ENCODE measurements around the gene ATG14. TPM values are rescaled to one million over a fixed set of nuclear protein-coding genes. Genes with fewer than 3 reads are reported as not detected.

The ATG14 gene
- total and polyA plus RNA-seq, 2 experiments from 2014 or later, result 7.3 to 15.2 TPM

- Histone ChIP-seq H3F3A (replicated peaks; ENCODE audit: low read depth) (no peaks in the 10 kb centered on the region), H4K20me1 (replicated peaks; ENCODE audit: insufficient read depth) (peaks cover 3% of the 10 kb centered on the region), H2AFZ (no peak overlapping the region), H3K36me3 (ENCODE audit: insufficient read depth) (no peaks in the 10 kb centered on the region), H3K27ac (ENCODE audit: low read depth) (no peak overlapping the region), H3K79me2 (replicated peaks; ENCODE audit: insufficient read depth) (peaks cover 59% of the 10 kb centered on the region), H3K4me3 (no peak overlapping the region), H3K4me1 (ENCODE audit: insufficient read depth) (no peaks in the 10 kb centered on the region), H3K27me3 (ENCODE audit: insufficient read depth) (no peaks in the 10 kb centered on the region), H3K9me2 (ENCODE audit: insufficient read depth) (no peaks in the 10 kb centered on the region), H3K4me2 (no peak overlapping the region)
- Mint-ChIP-seq H3K27ac (no peak overlapping the region), H3K36me3 (ENCODE audit: low read depth) (peaks cover 8% of the 10 kb centered on the region; the same call in 2 of the 3 replicates), H3K4me1 (no peaks in the 10 kb centered on the region), H3K27me3 (ENCODE audit: insufficient read depth, low read depth, poor library complexity) (no peaks in the 10 kb centered on the region), H3K4me3 (no peak overlapping the region), H3K9me3 (no peaks in the 10 kb centered on the region)
- no peak for ATAC-seq
- DNase-seq (ENCODE audit: low spot score), result no peak
- TF ChIP-seq REST (IDR thresholded peaks at IDR 0.05; ENCODE audit: unreplicated experiment) (no peak), EZH2phosphoT487 (IDR thresholded peaks at IDR 0.05; ENCODE audit: unreplicated experiment) (no peak), ZNF114 (CRISPR knock-in tag; IDR thresholded peaks at IDR 0.05) (no peak), CTCF (conservative IDR thresholded peaks at IDR 0.05; ENCODE audit: low read depth in 2 of 2) (no peak), POLR2AphosphoS5 (IDR thresholded peaks at IDR 0.05; ENCODE audit: low read depth) (no peak)
These were observed 12.4 kb downstream of the ATG14 start for GRCh38 chr14:55399183-55399582.

- Histone ChIP-seq H3K27ac (ENCODE audit: low read depth) (no peak overlapping the region), H3K4me1 (ENCODE audit: insufficient read depth) (no peaks in the 10 kb centered on the region), H3K27me3 (ENCODE audit: insufficient read depth) (no peaks in the 10 kb centered on the region), H3K9me2 (ENCODE audit: insufficient read depth) (no peaks in the 10 kb centered on the region), H3K4me3 (no peak overlapping the region), H2AFZ (no peak overlapping the region), H3K4me2 (no peak overlapping the region), H3F3A (replicated peaks; ENCODE audit: low read depth) (no peaks in the 10 kb centered on the region), H4K20me1 (replicated peaks; ENCODE audit: insufficient read depth) (peaks cover 3% of the 10 kb centered on the region), H3K79me2 (replicated peaks; ENCODE audit: insufficient read depth) (peaks cover 53% of the 10 kb centered on the region), H3K36me3 (ENCODE audit: insufficient read depth) (no peaks in the 10 kb centered on the region)
- Mint-ChIP-seq H3K27me3 (ENCODE audit: insufficient read depth, low read depth, poor library complexity) (no peaks in the 10 kb centered on the region), H3K9me3 (no peaks in the 10 kb centered on the region), H3K4me3 (no peak overlapping the region), H3K4me1 (no peaks in the 10 kb centered on the region), H3K36me3 (ENCODE audit: low read depth) (peaks cover 8% of the 10 kb centered on the region; the same call in 2 of the 3 replicates), H3K27ac (no peak overlapping the region)
- no peak for ATAC-seq
- no peak for DNase-seq (ENCODE audit: low spot score)
- TF ChIP-seq ETS1 (IDR thresholded peaks at IDR 0.05) (no peak), ZNF114 (CRISPR knock-in tag; IDR thresholded peaks at IDR 0.05) (no peak), EZH2 (IDR thresholded peaks at IDR 0.05; ENCODE audit: low read depth, unreplicated experiment) (no peak), NANOG (IDR thresholded peaks at IDR 0.05; ENCODE audit: borderline replicate concordance) (no peak), ZNF462 (CRISPR knock-in tag; IDR thresholded peaks at IDR 0.05) (no peak), STAT1 (IDR thresholded peaks at IDR 0.05; ENCODE audit: unreplicated experiment) (no peak)
These were observed 13.0 kb downstream of the ATG14 start for GRCh38 chr14:55398679-55399078.

Data from GM23338 (cell line).